RWPE1 (cell line): ENCODE measurements around the gene IL23R.

Source experiments
- CTCF ChIA-PET: fragments of 350-600 bp; sonication (Branson Sonifier 250); formaldehyde crosslinking; extraction: SDS; loops from one replicate; lab custom pipeline; 2021; lab: Yijun Ruan, JAX
- POLR2A ChIA-PET: fragments of 400-600 bp; formaldehyde crosslinking; extraction: SDS; loops from one replicate; lab custom pipeline; 2020; ENCODE audit warnings: antibody characterized with exemption; ENCODE audit not compliant: low non-redundant PET; lab: Yijun Ruan, JAX
- DNase-seq: peaks from one replicate; pipeline ENCODE4 v3.0.0; 2012; ENCODE audit warnings: low spot score
- H3K27ac ChIP-seq: fragments of 450-650 bp; 2 replicates; pipeline ENCODE4 v1.5.1; 2017
- CTCF ChIP-seq: fragments of 450-650 bp; conservative IDR thresholded peaks from 2 replicates; pipeline ENCODE4 v1.5.1; 2017; ENCODE audit warnings: low read depth, mild to moderate bottlenecking

IL23R gene

GRCh38 chr1:67209521-67209920 lies 43.3 kb downstream of the IL23R start:
- no peak for DNase-seq
- ChIA-PET POLR2A (no interaction called here), CTCF (interaction anchor here (0.7 to 1.2 kb wide), 2 partner anchors 90 to 124 kb away, joined by 3 read pairs; no protein-coding TSS in a partner anchor)
- H3K27ac ChIP-seq: no peak overlapping the region
- no peak for TF ChIP-seq CTCF

- POLR2A ChIA-PET: interaction anchor here (0.7 kb wide), 1 partner anchor 216 kb away, joined by 3 read pairs; no protein-coding TSS in a partner anchor
- TF ChIP-seq CTCF: peak; percentile 56
- DNase-seq: peak; percentile 5
- H3K27ac ChIP-seq: no peak overlapping the region
- CTCF ChIA-PET: interaction anchor here (0.5 to 6.4 kb wide), 14 partner anchors 8 to 289 kb away, joined by 3 to 41 read pairs (median 3); no protein-coding TSS in a partner anchor
These were observed 45.6 kb downstream of the IL23R start for GRCh38 chr1:67211589-67212563.

GRCh38 chr1:67213164-67213563 lies 46.9 kb downstream of the IL23R start:
- CTCF ChIA-PET: interaction anchor here (0.5 to 6.4 kb wide), 16 partner anchors 13 to 448 kb away, joined by 3 to 41 read pairs (median 4); no protein-coding TSS in a partner anchor
- POLR2A ChIA-PET: no interaction called here
- peak; percentile 30 for DNase-seq
- H3K27ac ChIP-seq: no peak overlapping the region
- TF ChIP-seq CTCF: peak; percentile 46

GRCh38 chr1:67213948-67214347 lies 47.7 kb downstream of the IL23R start:
- H3K27ac ChIP-seq: no peak overlapping the region
- CTCF ChIA-PET: interaction anchor here (0.6 to 6.4 kb wide), 12 partner anchors 12 to 449 kb away, joined by 3 to 41 read pairs (median 4); no protein-coding TSS in a partner anchor
- POLR2A ChIA-PET: no interaction called here
- DNase-seq: no peak
- TF ChIP-seq CTCF: no peak

GRCh38 chr1:67214420-67215174 lies 48.3 kb downstream of the IL23R start:
- TF ChIP-seq CTCF: peak; percentile 56
- H3K27ac ChIP-seq: no peak overlapping the region
- CTCF ChIA-PET: interaction anchor here (0.6 to 6.4 kb wide), 12 partner anchors 12 to 449 kb away, joined by 3 to 41 read pairs (median 4); no protein-coding TSS in a partner anchor
- POLR2A ChIA-PET: no interaction called here
- peak; percentile 13 for DNase-seq

GRCh38 chr1:67216401-67216800 lies 50.1 kb downstream of the IL23R start:
- POLR2A ChIA-PET: no interaction called here
- no peak overlapping the region for H3K27ac ChIP-seq
- CTCF ChIA-PET: interaction anchor here (6.4 kb wide), 1 partner anchor 284 kb away, joined by 41 read pairs; no protein-coding TSS in a partner anchor
- DNase-seq: no peak
- TF ChIP-seq CTCF: no peak
